Measurements from ENCODE around the gene PLEKHS1.

PLEKHS1 gene

GRCh38 chr10:113751181-113751732 is at the start of gene PLEKHS1:
Gene PLEKHS1, plus strand, starts transcription at chr10:113751682. Its CDS starts 3,596 bp downstream, at chr10:113755278.
- DNase-seq, result no peak

GRCh38 chr10:113704637-113705343 is 46.7 kb upstream of the PLEKHS1 start:
- no peak for DNase-seq

- DNase-seq, result no peak
These were observed 46.2 kb upstream of the PLEKHS1 start for GRCh38 chr10:113705344-113705652.

- no peak for DNase-seq
These were observed 44.9 kb upstream of the PLEKHS1 start for GRCh38 chr10:113706623-113707022.

GRCh38 chr10:113708640-113709039 is 42.8 kb upstream of the PLEKHS1 start:
- DNase-seq, result no peak

GRCh38 chr10:113709221-113709838 is 42.2 kb upstream of the PLEKHS1 start:
- DNase-seq, result no peak

GRCh38 chr10:113711142-113711541 is 40.3 kb upstream of the PLEKHS1 start:
- DNase-seq, result no peak

GRCh38 chr10:113712024-113712423 is 39.5 kb upstream of the PLEKHS1 start:
- no peak for DNase-seq

- DNase-seq, result no peak
These were observed 38.5 kb upstream of the PLEKHS1 start for GRCh38 chr10:113712755-113713639.

- DNase-seq, result no peak
These were observed 37.9 kb upstream of the PLEKHS1 start for GRCh38 chr10:113713640-113713982.

- no peak for DNase-seq
These were observed 35.2 kb upstream of the PLEKHS1 start for GRCh38 chr10:113716109-113716910.

- DNase-seq, result no peak
These were observed 32.3 kb upstream of the PLEKHS1 start for GRCh38 chr10:113718969-113719822.

- DNase-seq, result no peak
These were observed 31.1 kb upstream of the PLEKHS1 start for GRCh38 chr10:113720386-113720785.

- DNase-seq, result no peak
These were observed 19.2 kb upstream of the PLEKHS1 start for GRCh38 chr10:113732160-113732881.

GRCh38 chr10:113732966-113733365 is 18.5 kb upstream of the PLEKHS1 start:
- no peak for DNase-seq

- no peak for DNase-seq
These were observed 17.8 kb upstream of the PLEKHS1 start for GRCh38 chr10:113733635-113734034.

- DNase-seq, result no peak
These were observed 15.6 kb upstream of the PLEKHS1 start for GRCh38 chr10:113735913-113736312.

- DNase-seq, result no peak
These were observed 14.9 kb upstream of the PLEKHS1 start for GRCh38 chr10:113736576-113736975.

- DNase-seq, result no peak
These were observed 12.5 kb upstream of the PLEKHS1 start for GRCh38 chr10:113739031-113739430.

- no peak for DNase-seq
These were observed 11.9 kb upstream of the PLEKHS1 start for GRCh38 chr10:113739577-113739976.

GRCh38 chr10:113740850-113741249 is 10.6 kb upstream of the PLEKHS1 start:
- DNase-seq, result no peak

All from activated CD4-positive, CD25-positive, alpha-beta regulatory T cell treated with anti-CD3 and anti-CD28 coated beads, Interleukin-2, amount 50 U/mL, for 72 hours (primary cell).